SK-N-SH treated with all-trans-retinoic acid at 6 μM for 48 hours (cell line): Measurements from ENCODE around the gene ABHD2.

Experiments
- ATAC-seq: fragments of 200-7000 bp; cut with Tn5 transposase; 3 replicates; pipeline ENCODE4 v1.9.1; 2020; ENCODE audit warnings: mild to moderate bottlenecking, moderate library complexity
- ARNTL ChIP-seq: fragments of 450-650 bp; formaldehyde crosslinking; IDR thresholded peaks from 2 replicates; pipeline ENCODE4 v1.5.0; 2020; ENCODE audit warnings: low read depth, mild to moderate bottlenecking, moderate library complexity, borderline replicate concordance
- BACH2 ChIP-seq: fragments of 250-450 bp; sonication (Bioruptor Pico); IDR thresholded peaks from 2 replicates; pipeline ENCODE4 v1.9.0; 2021; ENCODE audit warnings: mild to moderate bottlenecking, borderline replicate concordance
- CREB5 ChIP-seq: fragments of 250-450 bp; sonication (Bioruptor Pico); IDR thresholded peaks from 2 replicates; pipeline ENCODE4 v1.5.1; 2020; ENCODE audit warnings: low read depth, mild to moderate bottlenecking, moderate library complexity
- CSDC2 ChIP-seq: fragments of 250-450 bp; sonication (Bioruptor Pico); IDR thresholded peaks from 2 replicates; pipeline ENCODE4 v1.5.0; 2020; ENCODE audit warnings: mild to moderate bottlenecking, moderate library complexity
- ESRRG ChIP-seq: fragments of 250-450 bp; sonication (Bioruptor Pico); IDR thresholded peaks from 2 replicates; pipeline ENCODE4 v1.6.1; 2021; ENCODE audit warnings: mild to moderate bottlenecking
- GLIS3 ChIP-seq: fragments of 250-450 bp; sonication (Bioruptor Pico); IDR thresholded peaks from 2 replicates; pipeline ENCODE4 v1.5.0; 2020; ENCODE audit warnings: mild to moderate bottlenecking, moderate library complexity
- ISL1 ChIP-seq: fragments of 250-450 bp; sonication (Bioruptor Pico); IDR thresholded peaks from 2 replicates; pipeline ENCODE4 v2.1.2; 2022; ENCODE audit warnings: mild to moderate bottlenecking, moderate library complexity
- OSR1 ChIP-seq: fragments of 250-450 bp; sonication (Bioruptor Pico); IDR thresholded peaks from 2 replicates; pipeline ENCODE4 v1.8.0; 2022; ENCODE audit warnings: moderate library complexity, mild to moderate bottlenecking, inconsistent platforms
- POU6F1 ChIP-seq: fragments of 250-450 bp; sonication (Bioruptor Pico); IDR thresholded peaks from 2 replicates; pipeline ENCODE4 v1.8.0; 2021; ENCODE audit warnings: low read depth, mild to moderate bottlenecking, moderate library complexity, borderline replicate concordance
- PPARA ChIP-seq: fragments of 250-450 bp; sonication (Bioruptor Pico); IDR thresholded peaks from 2 replicates; pipeline ENCODE4 v1.5.0; 2020; ENCODE audit warnings: mild to moderate bottlenecking, borderline replicate concordance
- SNAI2 ChIP-seq: fragments of 250-450 bp; sonication (Bioruptor Pico); IDR thresholded peaks from 2 replicates; pipeline ENCODE4 v1.5.0; 2020; ENCODE audit warnings: mild to moderate bottlenecking, moderate library complexity
- TCF4 ChIP-seq: fragments of 250-450 bp; sonication (Bioruptor Pico); IDR thresholded peaks from 2 replicates; pipeline ENCODE4 v1.8.0; 2021; ENCODE audit warnings: mild to moderate bottlenecking, moderate library complexity, borderline replicate concordance
- TOX ChIP-seq: fragments of 250-450 bp; sonication (Bioruptor Pico); IDR thresholded peaks from 2 replicates; pipeline ENCODE4 v1.8.0; 2021; ENCODE audit warnings: mild to moderate bottlenecking, moderate library complexity, borderline replicate concordance
- ZC3H10 ChIP-seq: fragments of 250-450 bp; sonication (Bioruptor Pico); IDR thresholded peaks from 2 replicates; pipeline ENCODE4 v1.5.1; 2021; ENCODE audit warnings: mild to moderate bottlenecking, moderate library complexity
- ZNF565 ChIP-seq: fragments of 450-650 bp; formaldehyde crosslinking; conservative IDR thresholded peaks from 2 replicates; pipeline ENCODE4 v1.5.0; 2020; ENCODE audit warnings: low read depth, mild to moderate bottlenecking, moderate library complexity
- ZNF70 ChIP-seq: fragments of 450-650 bp; formaldehyde crosslinking; IDR thresholded peaks from 2 replicates; pipeline ENCODE4 v1.5.0; 2020; ENCODE audit warnings: mild to moderate bottlenecking, moderate library complexity
- ZNF8 ChIP-seq: fragments of 450-650 bp; formaldehyde crosslinking; IDR thresholded peaks from 2 replicates; pipeline ENCODE4 v1.5.0; 2020; ENCODE audit warnings: mild to moderate bottlenecking, moderate library complexity
- TF ChIP-seq, protein P1 (sequence below): fragments of 250-450 bp; sonication (Bioruptor Pico); IDR thresholded peaks from 2 replicates; pipeline ENCODE4 v1.8.0; 2020; ENCODE audit warnings: mild to moderate bottlenecking, moderate library complexity, borderline replicate concordance
- TF ChIP-seq, protein P2 (sequence below): fragments of 250-450 bp; sonication (Bioruptor Pico); IDR thresholded peaks from 2 replicates; pipeline ENCODE4 v1.5.0; 2020; ENCODE audit warnings: mild to moderate bottlenecking, moderate library complexity

ABHD2 gene

GRCh38 chr15:89244574-89244903 lies 156.3 kb downstream of the ABHD2 start:
- TF ChIP-seq, protein P1, sequence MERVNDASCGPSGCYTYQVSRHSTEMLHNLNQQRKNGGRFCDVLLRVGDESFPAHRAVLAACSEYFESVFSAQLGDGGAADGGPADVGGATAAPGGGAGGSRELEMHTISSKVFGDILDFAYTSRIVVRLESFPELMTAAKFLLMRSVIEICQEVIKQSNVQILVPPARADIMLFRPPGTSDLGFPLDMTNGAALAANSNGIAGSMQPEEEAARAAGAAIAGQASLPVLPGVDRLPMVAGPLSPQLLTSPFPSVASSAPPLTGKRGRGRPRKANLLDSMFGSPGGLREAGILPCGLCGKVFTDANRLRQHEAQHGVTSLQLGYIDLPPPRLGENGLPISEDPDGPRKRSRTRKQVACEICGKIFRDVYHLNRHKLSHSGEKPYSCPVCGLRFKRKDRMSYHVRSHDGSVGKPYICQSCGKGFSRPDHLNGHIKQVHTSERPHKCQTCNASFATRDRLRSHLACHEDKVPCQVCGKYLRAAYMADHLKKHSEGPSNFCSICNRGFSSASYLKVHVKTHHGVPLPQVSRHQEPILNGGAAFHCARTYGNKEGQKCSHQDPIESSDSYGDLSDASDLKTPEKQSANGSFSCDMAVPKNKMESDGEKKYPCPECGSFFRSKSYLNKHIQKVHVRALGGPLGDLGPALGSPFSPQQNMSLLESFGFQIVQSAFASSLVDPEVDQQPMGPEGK = no peak
- ATAC-seq = peak; percentile 59

GRCh38 chr15:89247446-89247845 lies 159.2 kb downstream of the ABHD2 start:
- TF ChIP-seq TOX (CRISPR knock-in tag) (no peak), ZNF8 (no peak), OSR1 (CRISPR knock-in tag) (no peak), CREB5 (CRISPR knock-in tag) (no peak), ZNF565 (CRISPR knock-in tag) (no peak), TCF4 (CRISPR knock-in tag) (no peak), CSDC2 (no peak), GLIS3 (no peak), BACH2 (no peak), ARNTL (CRISPR knock-in tag) (no peak), ZC3H10 (CRISPR knock-in tag) (no peak), ISL1 (CRISPR knock-in tag) (no peak), ESRRG (CRISPR knock-in tag) (no peak), ZNF70 (CRISPR knock-in tag) (no peak), PPARA (no peak), SNAI2 (CRISPR knock-in tag) (no peak), POU6F1 (CRISPR knock-in tag) (no peak)
- TF ChIP-seq, protein P2, sequence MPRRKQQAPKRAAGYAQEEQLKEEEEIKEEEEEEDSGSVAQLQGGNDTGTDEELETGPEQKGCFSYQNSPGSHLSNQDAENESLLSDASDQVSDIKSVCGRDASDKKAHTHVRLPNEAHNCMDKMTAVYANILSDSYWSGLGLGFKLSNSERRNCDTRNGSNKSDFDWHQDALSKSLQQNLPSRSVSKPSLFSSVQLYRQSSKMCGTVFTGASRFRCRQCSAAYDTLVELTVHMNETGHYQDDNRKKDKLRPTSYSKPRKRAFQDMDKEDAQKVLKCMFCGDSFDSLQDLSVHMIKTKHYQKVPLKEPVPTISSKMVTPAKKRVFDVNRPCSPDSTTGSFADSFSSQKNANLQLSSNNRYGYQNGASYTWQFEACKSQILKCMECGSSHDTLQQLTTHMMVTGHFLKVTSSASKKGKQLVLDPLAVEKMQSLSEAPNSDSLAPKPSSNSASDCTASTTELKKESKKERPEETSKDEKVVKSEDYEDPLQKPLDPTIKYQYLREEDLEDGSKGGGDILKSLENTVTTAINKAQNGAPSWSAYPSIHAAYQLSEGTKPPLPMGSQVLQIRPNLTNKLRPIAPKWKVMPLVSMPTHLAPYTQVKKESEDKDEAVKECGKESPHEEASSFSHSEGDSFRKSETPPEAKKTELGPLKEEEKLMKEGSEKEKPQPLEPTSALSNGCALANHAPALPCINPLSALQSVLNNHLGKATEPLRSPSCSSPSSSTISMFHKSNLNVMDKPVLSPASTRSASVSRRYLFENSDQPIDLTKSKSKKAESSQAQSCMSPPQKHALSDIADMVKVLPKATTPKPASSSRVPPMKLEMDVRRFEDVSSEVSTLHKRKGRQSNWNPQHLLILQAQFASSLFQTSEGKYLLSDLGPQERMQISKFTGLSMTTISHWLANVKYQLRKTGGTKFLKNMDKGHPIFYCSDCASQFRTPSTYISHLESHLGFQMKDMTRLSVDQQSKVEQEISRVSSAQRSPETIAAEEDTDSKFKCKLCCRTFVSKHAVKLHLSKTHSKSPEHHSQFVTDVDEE (CRISPR knock-in tag) = no peak
- TF ChIP-seq, protein P1 = no peak

GRCh38 chr15:89248584-89248983 lies 160.3 kb downstream of the ABHD2 start:
- ATAC-seq = no peak
- TF ChIP-seq ZNF565 (CRISPR knock-in tag) = no peak
- TF ChIP-seq TOX (CRISPR knock-in tag) = no peak
- TF ChIP-seq SNAI2 (CRISPR knock-in tag) = no peak
- no peak for TF ChIP-seq ZNF70 (CRISPR knock-in tag)
- no peak for TF ChIP-seq ESRRG (CRISPR knock-in tag)
- TF ChIP-seq TCF4 (CRISPR knock-in tag) = no peak
- TF ChIP-seq BACH2 = no peak
- no peak for TF ChIP-seq PPARA
- no peak for TF ChIP-seq ZC3H10 (CRISPR knock-in tag)
- no peak for TF ChIP-seq CREB5 (CRISPR knock-in tag)
- TF ChIP-seq, protein P2 (CRISPR knock-in tag) = no peak
- TF ChIP-seq CSDC2 = no peak
- TF ChIP-seq, protein P1 = no peak
- no peak for TF ChIP-seq POU6F1 (CRISPR knock-in tag)

More at GRCh38 chr15:89247446-89247845, 159.2 kb downstream of the ABHD2 start:
- no peak for ATAC-seq
